ENCODE measurements around the gene SPAG16. TPM values are rescaled to one million over a fixed set of nuclear protein-coding genes. Genes with fewer than 3 reads are reported as not detected.

The SPAG16 gene
- polyA plus RNA-seq, 1 of the 3 experiments (the other 2 are of a cell fraction): 29.5 TPM

- no peaks in the 10 kb centered on the region for H3K4me1 ChIP-seq (ENCODE audit: control insufficient read depth in 1 of 2, insufficient read depth in 2 of 2, low read depth in 1 of 2, low read length in 1 of 2)
- H3K9me2 ChIP-seq: no peaks in the 10 kb centered on the region
- no peaks in the 10 kb centered on the region for H4K20me1 ChIP-seq (ENCODE audit: insufficient read depth)
- H3F3A ChIP-seq (replicated peaks; ENCODE audit: insufficient read depth): no peaks in the 10 kb centered on the region
- H3K27me3 ChIP-seq (ENCODE audit: insufficient read depth): no peaks in the 10 kb centered on the region
- ChIA-PET CTCF (no interaction called here), POLR2A (no interaction called here)
- no peak overlapping the region for H3K4me3 ChIP-seq (ENCODE audit: low read depth in 2 of 2, low read length in 1 of 2)
- H3K27ac ChIP-seq (ENCODE audit: low read depth in 2 of 2, low read length in 1 of 2): no peak overlapping the region
- H2AFZ ChIP-seq (ENCODE audit: low read depth): no peak overlapping the region
- TF ChIP-seq FOXJ3 (CRISPR knock-in tag; IDR thresholded peaks at IDR 0.05): no peak
- peak; percentile 36; the same call in 1 of the 2 replicates for TF ChIP-seq RAD21 (IDR thresholded peaks at IDR 0.05; ENCODE audit: low read length)
- peak; percentile 20 for TF ChIP-seq CTCF (IDR thresholded peaks at IDR 0.05)
- H3K79me2 ChIP-seq (ENCODE audit: insufficient read depth): no peaks in the 10 kb centered on the region
- H3K4me2 ChIP-seq: no peak overlapping the region
- no peak overlapping the region for H3K9ac ChIP-seq
- H3K9me3 ChIP-seq: no peaks in the 10 kb centered on the region
- DNase-seq: no peak
- H3K36me3 ChIP-seq (replicated peaks in 1 of 2; ENCODE audit: control insufficient read depth in 1 of 2, insufficient read depth in 2 of 2, low read length in 1 of 2): no peaks in the 10 kb centered on the region
These were observed 205.8 kb downstream of the SPAG16 start for GRCh38 chr2:213490087-213490486.

- Histone ChIP-seq H3K9me2 (no peaks in the 10 kb centered on the region), H3K36me3 (replicated peaks in 1 of 2; ENCODE audit: control insufficient read depth in 1 of 2, insufficient read depth in 2 of 2, low read length in 1 of 2) (no peaks in the 10 kb centered on the region), H3K9me3 (no peaks in the 10 kb centered on the region), H3K27me3 (ENCODE audit: insufficient read depth) (no peaks in the 10 kb centered on the region), H3K27ac (ENCODE audit: low read depth in 2 of 2, low read length in 1 of 2) (no peak overlapping the region), H2AFZ (ENCODE audit: low read depth) (no peak overlapping the region), H3K4me1 (ENCODE audit: control insufficient read depth in 1 of 2, insufficient read depth in 2 of 2, low read depth in 1 of 2, low read length in 1 of 2) (no peaks in the 10 kb centered on the region), H3K9ac (no peak overlapping the region), H4K20me1 (ENCODE audit: insufficient read depth) (no peaks in the 10 kb centered on the region), H3K4me3 (ENCODE audit: low read depth in 2 of 2, low read length in 1 of 2) (no peak overlapping the region), H3K79me2 (ENCODE audit: insufficient read depth) (no peaks in the 10 kb centered on the region), H3F3A (replicated peaks; ENCODE audit: insufficient read depth) (no peaks in the 10 kb centered on the region), H3K4me2 (no peak overlapping the region)
- 3% methylated on average over 1 of the region's 1 CpG for whole genome bisulfite sequencing (ENCODE audit: low lambda C conversion rate)
- ChIA-PET POLR2A (no interaction called here), CTCF (no interaction called here)
- TF ChIP-seq NFIC (IDR thresholded peaks at IDR 0.05; ENCODE audit: borderline replicate concordance): no peak
- TF ChIP-seq CHD2 (IDR thresholded peaks at IDR 0.05; ENCODE audit: low read length, partially characterized antibody): no peak
- TF ChIP-seq NRF1 (IDR thresholded peaks at IDR 0.05; ENCODE audit: low read depth, low read length): no peak
- TF ChIP-seq MAX (IDR thresholded peaks at IDR 0.05; ENCODE audit: low read depth): no peak
- no peak for TF ChIP-seq GATA2 (CRISPR knock-in tag; IDR thresholded peaks at IDR 0.05)
- TF ChIP-seq ZBTB33 (IDR thresholded peaks at IDR 0.05; ENCODE audit: borderline replicate concordance, low read depth): no peak
- TF ChIP-seq PBX3 (IDR thresholded peaks at IDR 0.05): no peak
- TF ChIP-seq JUND (IDR thresholded peaks at IDR 0.05): no peak
- no peak for DNase-seq
These were observed 207.1 kb downstream of the SPAG16 start for GRCh38 chr2:213491376-213491775.
